K562 (cell line): ENCODE measurements around the gene LYPLA2. TPM values are rescaled to one million over a fixed set of nuclear protein-coding genes. Genes with fewer than 3 reads are reported as not detected.
A peak's percentile ranks its signal among the peaks of the same experiment; 100 is the strongest.

Experiments used
- ARNT ChIP-seq, 2 experiments: fragments of 450-650 bp; IDR thresholded peaks; 2 replicates each; pipeline ENCODE4 v1.6.1; 2016; ENCODE audit warnings: mild to moderate bottlenecking in 1 of 2
- CCAR2 ChIP-seq: fragments of 200-400 bp; formaldehyde crosslinking; IDR thresholded peaks from 2 replicates; pipeline ENCODE4 v1.6.1; 2017; ENCODE audit warnings: mild to moderate bottlenecking, low read depth, low read length
- EP400 ChIP-seq: fragments of 450-650 bp; IDR thresholded peaks from 2 replicates; pipeline ENCODE4 v1.6.1; 2017; ENCODE audit warnings: antibody characterized with exemption, mild to moderate bottlenecking, moderate library complexity
- EZH2 ChIP-seq: IDR thresholded peaks from 2 replicates; pipeline ENCODE4 v1.6.1; 2012; ENCODE audit warnings: low read depth, mild to moderate bottlenecking, inconsistent platforms, low read length, borderline replicate concordance
- GABPA ChIP-seq: fragments of 200-800 bp; sonication (Bioruptor generic); conservative IDR thresholded peaks from 2 replicates; pipeline ENCODE4 v1.6.1; 2016; ENCODE audit warnings: low read depth, missing genetic modification characterization, missing compliant biosample characterization
- KLF10 ChIP-seq: fragments of 250-450 bp; sonication (Bioruptor Pico); IDR thresholded peaks from 2 replicates; pipeline ENCODE4 v1.6.1; 2021; ENCODE audit warnings: matching md5 sums
- LARP7 ChIP-seq: fragments of 450-650 bp; IDR thresholded peaks from 2 replicates; pipeline ENCODE4 v1.6.1; 2016
- NR1H2 ChIP-seq: sonication (generic); formaldehyde crosslinking; IDR thresholded peaks from 2 replicates; pipeline ENCODE4 v1.4.0; 2020; ENCODE audit warnings: mild to moderate bottlenecking, missing genetic modification reagents
- RBM14 ChIP-seq: fragments of 200-400 bp; formaldehyde crosslinking; IDR thresholded peaks from 2 replicates; pipeline ENCODE4 v1.6.1; 2018; ENCODE audit warnings: low read depth, mild to moderate bottlenecking, low read length, moderate library complexity, borderline replicate concordance; ENCODE audit not compliant: insufficient read depth
- SMARCA4 ChIP-seq: fragments of 450-650 bp; IDR thresholded peaks from 2 replicates; pipeline ENCODE4 v1.6.1; 2016
- SRSF7 ChIP-seq: fragments of 200-400 bp; formaldehyde crosslinking; optimal IDR thresholded peaks from 2 replicates; pipeline ENCODE3; 2017; ENCODE audit warnings: mild to moderate bottlenecking, low read depth, low read length
- TSC22D4 ChIP-seq: fragments of 450-650 bp; IDR thresholded peaks from 2 replicates; pipeline ENCODE4 v1.6.1; 2016; ENCODE audit warnings: missing genetic modification characterization, missing biosample characterization, control low read depth
- ZBTB49 ChIP-seq: sonication (generic); formaldehyde crosslinking; IDR thresholded peaks from 2 replicates; pipeline ENCODE4 v1.8.0; 2022; ENCODE audit warnings: missing genetic modification reagents, mild to moderate bottlenecking, borderline replicate concordance
- ZBTB7A ChIP-seq: IDR thresholded peaks from 2 replicates; pipeline ENCODE4 v1.6.1; 2011; ENCODE audit warnings: low read depth, mild to moderate bottlenecking, low read length, moderate library complexity, borderline replicate concordance; ENCODE audit not compliant: control insufficient read depth
- ZEB2 ChIP-seq: fragments of 450-650 bp; IDR thresholded peaks from 2 replicates; pipeline ENCODE4 v1.6.1; 2016
- ZNF318 ChIP-seq, 2 experiments: fragments of 450-650 bp; IDR thresholded peaks; 2 replicates each; pipeline ENCODE4 v1.6.1; 2016; ENCODE audit warnings: mild to moderate bottlenecking in 2 of 2, borderline replicate concordance in 1 of 2, low read depth in 1 of 2, moderate library complexity in 1 of 2
- ZNF445 ChIP-seq: fragments of 250-450 bp; sonication (Bioruptor Pico); IDR thresholded peaks from 2 replicates; pipeline ENCODE4 v1.4.0; 2020; ENCODE audit warnings: low read depth, mild to moderate bottlenecking, moderate library complexity
- polyA plus RNA-seq, 8 experiments: library from polyadenylated mRNA; depleted of rRNA in 4 of 8; stranded (reverse) in 5 of 8; unstranded in 3 of 8; fragments of >200 nt; fragmentation: Nextera tagmentation in 2 of 8; fragmentation: Illumina TruSeq in 1 of 8; extraction: Ambion mirVana in 2 of 8; extraction: Trizol in 1 of 8; gene quantifications; 2 replicates each; pipeline versions ENCODE4 v1.2.1 to v1.2.3, GENCODE V29; 2011 to 2014; ENCODE audit warnings: inconsistent platforms in 1 of 8, missing spikeins in 1 of 8
- total RNA-seq, 7 experiments: library from RNA; depleted of rRNA in 6 of 7; stranded (reverse); fragments of >200 nt in 6 of 7; fragmentation: Illumina TruSeq in 2 of 7; extraction: Trizol in 2 of 7; gene quantifications; 2 replicates each; pipeline versions ENCODE4 v1.2.1 to v1.2.3, GENCODE V29; 2011 to 2021; ENCODE audit warnings: low replicate concordance in 1 of 7

Gene LYPLA2
- total and polyA plus RNA-seq, 9 of the 15 experiments (the other 6 are each of a cell fraction or from before 2014, with no cell fraction given): 3.9 to 128 (median 60.1) TPM

- peak; percentile 21; the same call in 1 of the 2 replicates for TF ChIP-seq SMARCA4
- no peak for TF ChIP-seq SRSF7
- TF ChIP-seq EZH2: no peak
- TF ChIP-seq EP400: no peak
- no peak for TF ChIP-seq ZNF445 (CRISPR knock-in tag)
- no peak for TF ChIP-seq CCAR2
- TF ChIP-seq ZNF318 (IDR thresholded peaks at IDR 0.05; ENCODE audit: borderline replicate concordance in 1 of 2, low read depth in 1 of 2): 0 out of 4 replicates have a peak, but pooled peaks of 1 of the 2 experiments have one; percentile 8
- no peak for TF ChIP-seq TSC22D4
- TF ChIP-seq ZBTB49 (CRISPR knock-in tag): no peak
- no peak for TF ChIP-seq RBM14
- TF ChIP-seq LARP7: no peak
- no peak for TF ChIP-seq ARNT (IDR thresholded peaks at IDR 0.05)
- 0 out of 2 replicates have a peak, but pooled peaks have one; percentile 5 for TF ChIP-seq GABPA (tag)
- TF ChIP-seq KLF10 (CRISPR knock-in tag): no peak
- TF ChIP-seq ZEB2: no peak
- TF ChIP-seq ZBTB7A: no peak
- no peak for TF ChIP-seq NR1H2 (CRISPR knock-in tag)
Observed at GRCh38 chr1:23825762-23826522, 35.0 kb downstream of the LYPLA2 start (continued).
